Spleen (tissue), 7 donors: ENCODE data around the gene MPP3.

Experiments used
- CTCF ChIP-seq, 11 experiments: fragments of 200-600 bp in 7 of 11; fragments of 450-650 bp in 4 of 11; sonication (generic) in 4 of 11; IDR thresholded peaks in 8 of 11; conservative IDR thresholded peaks in 3 of 11; 1 replicate in 7 of 11; 2 replicates in 4 of 11; pipeline versions ENCODE4 v1.4.0 to v1.8.0; 2016 to 2021; ENCODE audit warnings: antibody characterized with exemption in 11 of 11, inconsistent platforms in 4 of 11, mild to moderate bottlenecking in 1 of 11
- POLR2A ChIP-seq, 3 donors: fragments of 450-650 bp; IDR thresholded peaks; one replicate each; pipeline ENCODE4 v1.5.1; 2017; ENCODE audit warnings: antibody characterized with exemption in 3 of 3, mild to moderate bottlenecking in 1 of 3
- POLR2AphosphoS5 ChIP-seq, 3 donors: sonication (generic); formaldehyde crosslinking; IDR thresholded peaks; one replicate each; pipeline ENCODE4 v1.5.1; 2017; ENCODE audit warnings: antibody characterized with exemption in 3 of 3
- donor health status: DM: no; HTN: no; CAD: no; lungs with moderate emphysema.
- donor health status: DM: no; HTN: no; CAD: no.
- donor health status: DM: no; HTN: no; CAD: no.

GRCh38 chr17:43756201-43756600 lies 76.7 kb downstream of the MPP3 start:
- TF ChIP-seq POLR2A (IDR thresholded peaks at IDR 0.05): no peak
- TF ChIP-seq CTCF (IDR thresholded peaks at IDR 0.05 in 8 of 11, conservative IDR thresholded peaks at IDR 0.05 in 3 of 11): no peak
- TF ChIP-seq POLR2AphosphoS5 (IDR thresholded peaks at IDR 0.05): no peak
